Measurements from ENCODE around the gene ABCC4.

DNA sequence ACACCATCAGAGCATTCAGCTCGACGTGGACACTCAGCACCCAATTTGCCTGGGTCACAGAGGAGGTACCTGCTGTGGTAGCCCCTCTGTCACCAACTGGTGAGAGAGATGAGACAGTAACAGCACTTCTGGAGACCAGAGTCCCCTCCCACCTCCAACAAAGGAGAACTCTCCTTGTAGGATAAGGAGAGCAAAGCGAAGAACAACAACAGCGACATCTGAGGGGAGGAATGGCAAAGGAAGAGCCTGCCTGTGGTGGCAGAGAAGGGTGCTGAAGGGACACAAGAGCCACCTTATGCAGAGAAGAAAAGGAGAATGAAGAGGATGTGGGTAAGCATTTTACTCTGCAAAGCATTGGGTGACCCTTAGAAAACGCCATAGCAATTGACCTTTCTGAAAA, 167.8 kb downstream of the ABCC4 start:
- no peak for TF ChIP-seq EZH2 (IDR thresholded peaks at IDR 0.05; ENCODE audit: borderline replicate concordance, low read depth, low read length, poor library complexity, severe bottlenecking)
- TF ChIP-seq CTCF (conservative IDR thresholded peaks at IDR 0.05; ENCODE audit: low read depth, low read length), result no peak

All from A673 (cell line).